MG63 (cell line): ENCODE data around the gene CRK. TPM values are rescaled to one million over a fixed set of nuclear protein-coding genes. Genes with fewer than 3 reads are reported as not detected.

ENCODE experiments used
- DNase-seq: peaks from one replicate; pipeline ENCODE4 v3.0.0-alpha.2; 2020
- H3K27me3 ChIP-seq: fragments of 250-450 bp; sonication (Bioruptor Pico); 2 replicates; pipeline ENCODE4 v1.5.1; 2020; ENCODE audit warnings: mild to moderate bottlenecking, moderate library complexity
- H3K36me3 ChIP-seq: fragments of 250-450 bp; sonication (Bioruptor Pico); 2 replicates; pipeline ENCODE4 v1.5.1; 2020; ENCODE audit warnings: mild to moderate bottlenecking, moderate library complexity
- H3K4me3 ChIP-seq: fragments of 250-450 bp; sonication (Bioruptor Pico); 2 replicates; pipeline ENCODE4 v1.5.1; 2020; ENCODE audit warnings: mild to moderate bottlenecking, moderate library complexity
- H3K9me3 ChIP-seq: fragments of 250-450 bp; sonication (Bioruptor Pico); 2 replicates; pipeline ENCODE4 v1.5.1; 2020; ENCODE audit warnings: mild to moderate bottlenecking, moderate library complexity
- total RNA-seq: library from RNA; depleted of rRNA; stranded (reverse); fragments of >200 nt; shearing (Covaris generic); gene quantifications from 2 replicates; pipeline ENCODE4 v1.2.3, GENCODE V29; 2014; ENCODE audit warnings: low replicate concordance; rRNA removed

CRK gene
- total RNA-seq = 35.1 and 36.0 TPM in 2 replicates

- Histone ChIP-seq H3K4me3 (peak within 1 kb of the TSS; percentile 75), H3K27me3 (no peaks in the 10 kb centered on the region), H3K36me3 (peaks cover 15% of the 10 kb centered on the region), H3K9me3 (no peaks in the 10 kb centered on the region)
- DNase-seq = peak; percentile 90
These were observed at the start of gene CRK for GRCh38 chr17:1455797-1456599. CRK (minus strand) TSS chr17:1456232; CDS start chr17:1456117, 115 bp downstream.

GRCh38 chr17:1505586-1505985, 49.6 kb upstream of the CRK start:
- no peak overlapping the region for H3K4me3 ChIP-seq
- H3K9me3 ChIP-seq = no peaks in the 10 kb centered on the region
- DNase-seq = no peak
- H3K36me3 ChIP-seq = no peaks in the 10 kb centered on the region
- no peaks in the 10 kb centered on the region for H3K27me3 ChIP-seq

GRCh38 chr17:1504866-1505265, 48.8 kb upstream of the CRK start:
- Histone ChIP-seq H3K4me3 (no peak overlapping the region), H3K36me3 (no peaks in the 10 kb centered on the region), H3K27me3 (no peaks in the 10 kb centered on the region), H3K9me3 (no peaks in the 10 kb centered on the region)
- DNase-seq = no peak

GRCh38 chr17:1503699-1504098, 47.7 kb upstream of the CRK start:
- H3K27me3 ChIP-seq = no peaks in the 10 kb centered on the region
- no peaks in the 10 kb centered on the region for H3K9me3 ChIP-seq
- no peak for DNase-seq
- H3K4me3 ChIP-seq = no peak overlapping the region
- no peaks in the 10 kb centered on the region for H3K36me3 ChIP-seq

GRCh38 chr17:1498869-1499268, 42.8 kb upstream of the CRK start:
- no peak overlapping the region for H3K4me3 ChIP-seq
- no peak for DNase-seq
- no peaks in the 10 kb centered on the region for H3K27me3 ChIP-seq
- no peaks in the 10 kb centered on the region for H3K36me3 ChIP-seq
- H3K9me3 ChIP-seq = no peaks in the 10 kb centered on the region

- Histone ChIP-seq H3K36me3 (no peaks in the 10 kb centered on the region), H3K9me3 (no peaks in the 10 kb centered on the region), H3K4me3 (no peak overlapping the region), H3K27me3 (no peaks in the 10 kb centered on the region)
- no peak for DNase-seq
These were observed 42.2 kb upstream of the CRK start for GRCh38 chr17:1498233-1498632.

GRCh38 chr17:1497831-1498230, 41.8 kb upstream of the CRK start:
- H3K4me3 ChIP-seq = no peak overlapping the region
- no peaks in the 10 kb centered on the region for H3K36me3 ChIP-seq
- no peaks in the 10 kb centered on the region for H3K9me3 ChIP-seq
- no peaks in the 10 kb centered on the region for H3K27me3 ChIP-seq
- no peak for DNase-seq

GRCh38 chr17:1496869-1497268, 40.8 kb upstream of the CRK start:
- H3K36me3 ChIP-seq = no peaks in the 10 kb centered on the region
- DNase-seq = no peak

GRCh38 chr17:1495265-1495989, 39.4 kb upstream of the CRK start:
- DNase-seq = peak; percentile 52
- no peaks in the 10 kb centered on the region for H3K36me3 ChIP-seq
- no peak overlapping the region for H3K4me3 ChIP-seq
- H3K9me3 ChIP-seq = no peaks in the 10 kb centered on the region
- H3K27me3 ChIP-seq = no peaks in the 10 kb centered on the region

More at GRCh38 chr17:1496869-1497268, 40.8 kb upstream of the CRK start:
- Histone ChIP-seq H3K4me3 (no peak overlapping the region), H3K27me3 (no peaks in the 10 kb centered on the region), H3K9me3 (no peaks in the 10 kb centered on the region)

- H3K4me3 ChIP-seq = no peak overlapping the region
- H3K27me3 ChIP-seq = no peaks in the 10 kb centered on the region
- DNase-seq = no peak
- H3K36me3 ChIP-seq = no peaks in the 10 kb centered on the region
- H3K9me3 ChIP-seq = no peaks in the 10 kb centered on the region
These were observed 38.8 kb upstream of the CRK start for GRCh38 chr17:1494736-1495253.

GRCh38 chr17:1494203-1494602, 38.2 kb upstream of the CRK start:
- Histone ChIP-seq H3K36me3 (no peaks in the 10 kb centered on the region), H3K9me3 (no peaks in the 10 kb centered on the region), H3K27me3 (no peaks in the 10 kb centered on the region), H3K4me3 (no peak overlapping the region)
- no peak for DNase-seq

- no peaks in the 10 kb centered on the region for H3K36me3 ChIP-seq
- no peaks in the 10 kb centered on the region for H3K27me3 ChIP-seq
- no peak overlapping the region for H3K4me3 ChIP-seq
- H3K9me3 ChIP-seq = no peaks in the 10 kb centered on the region
- no peak for DNase-seq
These were observed 37.4 kb upstream of the CRK start for GRCh38 chr17:1493291-1493980.

- DNase-seq = no peak
- Histone ChIP-seq H3K4me3 (peak within 1 kb of the TSS; percentile 45), H3K9me3 (no peaks in the 10 kb centered on the region), H3K27me3 (no peaks in the 10 kb centered on the region), H3K36me3 (no peaks in the 10 kb centered on the region)
These were observed 36.5 kb upstream of the CRK start, which contains the start of gene MYO1C for GRCh38 chr17:1492249-1493206. MYO1C (minus strand) TSS chr17:1492686; CDS start chr17:1492487, 199 bp downstream.

GRCh38 chr17:1491443-1492248, 35.6 kb upstream of the CRK start:
- DNase-seq = peak; percentile 66

More at GRCh38 chr17:1491443-1492248, 35.6 kb upstream of the CRK start:
- no peaks in the 10 kb centered on the region for H3K36me3 ChIP-seq
- H3K4me3 ChIP-seq = peak overlapping the region; percentile 77
- no peaks in the 10 kb centered on the region for H3K9me3 ChIP-seq
- no peaks in the 10 kb centered on the region for H3K27me3 ChIP-seq
